Vein endothelial cell (primary cell): Measurements from ENCODE around the gene NEU4. TPM values are rescaled to one million over a fixed set of nuclear protein-coding genes. Genes with fewer than 3 reads are reported as not detected.

Experiments used
- total RNA-seq: library from RNA; depleted of rRNA; stranded (reverse); fragments of >200 nt; gene quantifications from 2 replicates; pipeline ENCODE4 v1.2.3, GENCODE V29; 2012

NEU4 gene, protein sequence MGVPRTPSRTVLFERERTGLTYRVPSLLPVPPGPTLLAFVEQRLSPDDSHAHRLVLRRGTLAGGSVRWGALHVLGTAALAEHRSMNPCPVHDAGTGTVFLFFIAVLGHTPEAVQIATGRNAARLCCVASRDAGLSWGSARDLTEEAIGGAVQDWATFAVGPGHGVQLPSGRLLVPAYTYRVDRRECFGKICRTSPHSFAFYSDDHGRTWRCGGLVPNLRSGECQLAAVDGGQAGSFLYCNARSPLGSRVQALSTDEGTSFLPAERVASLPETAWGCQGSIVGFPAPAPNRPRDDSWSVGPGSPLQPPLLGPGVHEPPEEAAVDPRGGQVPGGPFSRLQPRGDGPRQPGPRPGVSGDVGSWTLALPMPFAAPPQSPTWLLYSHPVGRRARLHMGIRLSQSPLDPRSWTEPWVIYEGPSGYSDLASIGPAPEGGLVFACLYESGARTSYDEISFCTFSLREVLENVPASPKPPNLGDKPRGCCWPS
- not detected in 2 replicates for total RNA-seq

GRCh38 chr2:241808721-241809382 is at the start of gene NEU4:
Gene NEU4, plus strand, starts transcription at chr2:241809193. Its CDS starts 5,292 bp downstream, at chr2:241814485.

DNA sequence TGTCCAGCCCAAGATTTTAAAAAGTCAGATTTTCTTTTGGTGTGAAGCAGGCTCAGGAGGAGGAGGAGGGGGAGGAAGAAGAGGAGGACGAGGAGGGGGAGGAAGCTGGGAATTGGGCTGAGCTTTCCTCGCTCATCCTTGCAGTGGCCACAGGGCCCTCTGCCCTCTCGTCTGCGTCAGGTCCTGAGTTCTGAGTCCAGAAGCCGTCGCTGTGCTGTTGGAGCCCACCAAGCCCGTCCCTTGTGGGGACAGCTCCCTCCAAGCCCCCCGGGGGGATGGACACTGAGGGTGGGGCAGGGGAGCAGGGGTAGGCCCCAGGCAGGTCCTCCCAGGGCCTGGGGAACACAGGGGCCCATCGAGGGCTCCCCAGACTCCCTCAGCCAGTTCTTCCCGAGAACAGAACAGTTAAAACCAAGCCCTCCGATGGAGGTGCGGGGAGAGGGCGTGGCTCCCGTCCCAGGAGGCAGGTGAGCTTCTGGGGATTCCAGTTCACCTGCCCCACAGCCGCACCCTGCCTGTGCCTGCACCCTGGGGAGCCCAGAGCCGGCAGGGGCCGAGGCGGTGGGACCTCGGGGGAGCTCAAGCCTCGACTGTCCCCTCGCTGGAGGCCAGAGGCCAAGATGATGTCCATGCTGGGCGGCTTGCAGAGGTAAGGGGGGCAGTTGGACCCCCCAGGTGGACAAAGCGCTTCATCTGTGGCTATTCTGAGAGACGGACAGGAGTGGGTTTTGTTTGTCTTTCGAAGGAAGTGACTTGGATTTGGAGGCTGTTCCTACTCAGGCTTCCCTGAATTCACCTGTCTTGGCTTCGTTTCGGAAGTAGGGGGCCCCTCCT is 32.4 kb upstream of the NEU4 start, which contains the start of gene GAL3ST2:
TSS of gene GAL3ST2 (plus strand) at position 487 of the 834 bp plus-strand sequence. CDS start at position 621, 134 bp downstream.

GRCh38 chr2:241858206-241859016 is 49.4 kb downstream of the NEU4 start, which contains the start of gene PDCD1:
Gene PDCD1, minus strand, starts transcription at chr2:241858894. Its CDS starts 56 bp downstream, at chr2:241858838.

Other genes with a start within 250 kb of the NEU4 start
- gene THAP4, start 172.0 kb upstream of the NEU4 start, total RNA-seq, result 49.5 and 57.2 TPM in 2 replicates
- 72.5 and 80.1 TPM in 2 replicates for gene ATG4B, start 171.5 kb upstream of the NEU4 start, total RNA-seq
- 37.2 and 46.5 TPM in 2 replicates for gene DTYMK, start 122.4 kb upstream of the NEU4 start, total RNA-seq
- gene ING5, start 107.2 kb upstream of the NEU4 start, total RNA-seq, result 13.7 and 19.3 TPM in 2 replicates
- 11.0 and 14.0 TPM in 2 replicates for gene D2HGDH, start 74.6 kb upstream of the NEU4 start, total RNA-seq
- gene GAL3ST2, start 32.4 kb upstream of the NEU4 start, total RNA-seq, result not detected in 2 replicates
- gene PDCD1, start 49.7 kb downstream of the NEU4 start, total RNA-seq, result not detected in 2 replicates
- gene RTP5, start 60.5 kb downstream of the NEU4 start, total RNA-seq, result not detected in 2 replicates